NB4 (cell line): ENCODE measurements around the gene CCDC178.

Experiments used
- DNase-seq: peaks from one replicate; pipeline ENCODE4 v3.0.0; 2010; ENCODE audit warnings: low read depth
- H3K4me3 ChIP-seq: one replicate; pipeline ENCODE4 v1.5.1; 2011; ENCODE audit warnings: mild to moderate bottlenecking, low read depth, low read length, moderate library complexity
- MYC ChIP-seq: IDR thresholded peaks from 2 replicates; pipeline ENCODE4 v1.6.1; 2011; ENCODE audit warnings: low read depth, low read length
- POLR2A ChIP-seq: IDR thresholded peaks from 2 replicates; pipeline ENCODE4 v1.6.1; 2011; ENCODE audit warnings: mild to moderate bottlenecking; ENCODE audit not compliant: insufficient read length; ENCODE audit errors: extremely low read depth
- TF ChIP-seq, protein P1 (sequence below): IDR thresholded peaks from 2 replicates; pipeline ENCODE4 v1.6.1; 2011; ENCODE audit warnings: low read depth, low read length
- TF ChIP-seq, protein P2 (sequence below): IDR thresholded peaks from one replicate; pipeline ENCODE4 v1.5.1; 2012; ENCODE audit warnings: low read depth, low read length

The CCDC178 gene

DNA sequence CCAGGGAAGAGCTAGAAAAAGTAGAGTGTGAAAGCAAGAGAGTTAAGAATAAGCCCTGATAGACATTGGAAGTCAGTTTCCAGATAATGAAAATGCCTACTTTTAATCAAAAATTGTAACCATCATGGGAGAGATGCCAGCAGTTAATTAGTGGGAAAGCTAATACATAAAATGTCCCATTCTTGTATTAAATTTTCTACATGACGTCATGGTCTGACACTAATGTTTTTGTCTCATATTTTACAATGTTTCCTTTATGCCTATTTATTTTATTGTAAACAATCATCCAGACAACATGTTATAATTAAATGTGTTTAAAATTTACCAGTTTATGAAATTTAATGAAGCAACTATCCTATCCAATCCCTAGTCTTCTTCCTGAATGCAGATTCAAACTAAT is 26.3 kb upstream of the CCDC178 start:
- TF ChIP-seq, protein P1, sequence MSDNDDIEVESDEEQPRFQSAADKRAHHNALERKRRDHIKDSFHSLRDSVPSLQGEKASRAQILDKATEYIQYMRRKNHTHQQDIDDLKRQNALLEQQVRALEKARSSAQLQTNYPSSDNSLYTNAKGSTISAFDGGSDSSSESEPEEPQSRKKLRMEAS, result no peak
- TF ChIP-seq, protein P2, sequence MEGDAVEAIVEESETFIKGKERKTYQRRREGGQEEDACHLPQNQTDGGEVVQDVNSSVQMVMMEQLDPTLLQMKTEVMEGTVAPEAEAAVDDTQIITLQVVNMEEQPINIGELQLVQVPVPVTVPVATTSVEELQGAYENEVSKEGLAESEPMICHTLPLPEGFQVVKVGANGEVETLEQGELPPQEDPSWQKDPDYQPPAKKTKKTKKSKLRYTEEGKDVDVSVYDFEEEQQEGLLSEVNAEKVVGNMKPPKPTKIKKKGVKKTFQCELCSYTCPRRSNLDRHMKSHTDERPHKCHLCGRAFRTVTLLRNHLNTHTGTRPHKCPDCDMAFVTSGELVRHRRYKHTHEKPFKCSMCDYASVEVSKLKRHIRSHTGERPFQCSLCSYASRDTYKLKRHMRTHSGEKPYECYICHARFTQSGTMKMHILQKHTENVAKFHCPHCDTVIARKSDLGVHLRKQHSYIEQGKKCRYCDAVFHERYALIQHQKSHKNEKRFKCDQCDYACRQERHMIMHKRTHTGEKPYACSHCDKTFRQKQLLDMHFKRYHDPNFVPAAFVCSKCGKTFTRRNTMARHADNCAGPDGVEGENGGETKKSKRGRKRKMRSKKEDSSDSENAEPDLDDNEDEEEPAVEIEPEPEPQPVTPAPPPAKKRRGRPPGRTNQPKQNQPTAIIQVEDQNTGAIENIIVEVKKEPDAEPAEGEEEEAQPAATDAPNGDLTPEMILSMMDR, result no peak
- TF ChIP-seq MYC (no peak), POLR2A (no peak)
- DNase-seq, result no peak
- no peak overlapping the region for H3K4me3 ChIP-seq

DNA sequence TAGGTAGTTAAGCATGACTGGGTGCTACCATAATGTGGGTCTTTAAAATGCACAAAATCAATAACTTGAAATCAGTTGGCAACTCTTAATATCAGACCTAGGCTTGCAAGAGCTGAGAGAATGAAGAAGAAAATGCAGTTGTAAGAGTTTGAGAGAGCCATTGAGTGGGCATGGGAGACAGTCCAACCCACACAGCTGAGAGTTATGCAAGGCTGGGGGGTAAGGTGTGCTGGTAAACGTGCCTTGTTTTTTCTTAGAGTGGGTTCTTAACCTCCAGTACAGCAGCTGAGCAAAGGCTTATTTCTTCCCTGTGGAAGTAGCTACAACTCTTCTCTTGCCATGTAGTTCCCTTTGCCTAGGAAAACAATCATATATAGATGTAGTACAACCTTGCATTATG is 20.2 kb upstream of the CCDC178 start:
- no peak overlapping the region for H3K4me3 ChIP-seq
- no peak for DNase-seq
- TF ChIP-seq MYC, result no peak
- no peak for TF ChIP-seq POLR2A
- TF ChIP-seq, protein P1, result no peak
- TF ChIP-seq, protein P2, result no peak

DNA sequence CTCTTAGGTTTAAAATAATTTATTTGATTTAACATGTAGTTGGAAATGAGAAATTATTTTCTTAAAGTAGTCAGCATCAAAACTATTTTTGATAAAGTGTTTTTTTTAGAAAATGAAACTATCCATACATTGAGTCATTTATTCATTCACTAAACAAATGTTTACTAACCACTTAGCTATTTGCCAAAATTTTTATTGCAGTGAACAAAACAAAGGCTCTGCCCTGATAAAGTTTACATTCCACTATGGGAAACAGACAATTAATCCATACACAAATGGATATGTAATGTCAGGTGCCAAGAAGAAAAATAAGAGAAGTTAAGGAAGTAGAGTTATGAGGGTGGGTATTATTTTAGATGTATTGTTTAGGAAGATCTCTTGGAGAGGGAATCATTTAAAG is 19.1 kb upstream of the CCDC178 start:
- H3K4me3 ChIP-seq, result no peak overlapping the region
- TF ChIP-seq, protein P1, result no peak
- TF ChIP-seq POLR2A (no peak), MYC (no peak)
- TF ChIP-seq, protein P2, result no peak
- DNase-seq, result no peak

DNA sequence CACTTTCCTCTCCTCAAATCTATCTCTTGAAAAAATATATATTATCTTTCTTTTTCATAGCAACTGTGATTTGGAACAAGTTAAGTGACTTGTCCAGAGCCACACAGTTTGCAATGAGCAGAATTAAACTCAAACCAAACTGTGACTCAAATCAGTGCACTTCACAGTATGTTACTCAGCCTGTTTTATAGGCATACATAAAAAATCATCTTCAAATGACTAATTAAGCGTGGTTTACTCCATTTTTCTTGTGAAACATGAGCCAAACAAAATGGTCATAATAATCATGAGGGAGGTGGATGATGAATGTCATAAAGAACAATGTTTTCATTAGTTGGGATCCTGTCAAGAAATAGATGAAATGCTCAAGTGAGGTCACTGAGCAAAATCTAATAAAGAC is 6.1 kb upstream of the CCDC178 start:
- TF ChIP-seq, protein P1, result no peak
- TF ChIP-seq, protein P2, result no peak
- no peak for TF ChIP-seq POLR2A
- TF ChIP-seq MYC, result no peak

GRCh38 chr18:33444709-33445108 is 4.2 kb upstream of the CCDC178 start:
- no peak for DNase-seq
- no peak overlapping the region for H3K4me3 ChIP-seq
- TF ChIP-seq, protein P2, result no peak
- TF ChIP-seq, protein P1, result no peak
- TF ChIP-seq MYC, result no peak
- no peak for TF ChIP-seq POLR2A

More for the DNA sequence above, 6.1 kb upstream of the CCDC178 start:
- DNase-seq, result no peak
- no peak overlapping the region for H3K4me3 ChIP-seq

DNA sequence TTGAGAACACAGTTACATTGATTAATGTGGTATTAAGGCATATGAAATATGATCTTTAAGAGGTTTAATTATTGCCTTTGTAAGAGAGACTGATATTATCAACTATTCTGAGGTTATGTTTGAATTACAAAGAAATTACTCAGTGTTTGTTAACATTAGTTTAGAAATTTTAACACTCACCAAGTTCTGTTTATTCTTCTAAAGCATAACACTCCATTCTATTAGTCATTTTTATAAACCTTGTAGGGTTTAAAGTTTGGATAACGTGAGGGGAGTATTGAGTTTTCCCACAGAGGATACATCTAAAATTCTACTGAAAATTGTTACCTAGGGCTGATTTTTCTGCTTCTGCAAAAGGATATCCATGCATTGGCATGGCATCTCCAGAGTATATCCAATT is 7.7 kb downstream of the CCDC178 start:
- no peak for TF ChIP-seq POLR2A
- no peak for TF ChIP-seq MYC
- TF ChIP-seq, protein P2, result no peak
- TF ChIP-seq, protein P1, result no peak

More for the DNA sequence above, 7.7 kb downstream of the CCDC178 start:
- H3K4me3 ChIP-seq, result no peak overlapping the region
- DNase-seq, result no peak
